Measurements from ENCODE around the gene GOLGA8F.
"Not testable (repeated sequence)": the region's sequence is repeated elsewhere in the genome, so short reads cannot be mapped to it uniquely, and the experiment has no call there.

Gene GOLGA8F, protein sequence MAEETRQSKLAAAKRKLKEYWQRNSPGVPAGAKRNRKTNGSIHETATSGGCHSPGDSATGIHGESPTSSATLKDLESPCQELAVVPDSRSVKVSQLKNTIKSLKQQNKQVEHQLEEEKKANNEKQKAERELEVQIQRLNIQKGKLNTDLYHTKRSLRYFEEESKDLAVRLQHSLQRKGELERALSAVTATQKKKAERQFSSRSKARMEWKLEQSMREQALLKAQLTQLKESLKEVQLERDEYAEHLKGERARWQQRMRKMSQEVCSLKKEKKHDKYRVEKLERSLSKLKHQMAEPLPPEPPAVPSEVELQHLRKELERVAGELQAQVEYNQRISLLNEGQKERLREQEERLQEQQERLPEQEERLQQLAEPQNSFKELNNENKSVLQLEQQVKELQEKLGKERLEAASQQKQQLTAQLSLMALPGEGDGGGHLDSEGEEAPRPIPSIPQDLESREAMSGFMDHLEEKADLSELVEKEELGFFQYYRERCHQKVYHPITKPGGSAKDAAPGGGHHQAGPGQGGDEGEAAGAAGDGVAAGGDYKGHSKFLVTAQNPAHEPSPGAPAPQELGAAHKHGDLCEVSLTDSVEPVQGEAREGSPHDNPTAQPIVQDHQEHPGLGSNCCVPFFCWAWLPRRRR

DNA sequence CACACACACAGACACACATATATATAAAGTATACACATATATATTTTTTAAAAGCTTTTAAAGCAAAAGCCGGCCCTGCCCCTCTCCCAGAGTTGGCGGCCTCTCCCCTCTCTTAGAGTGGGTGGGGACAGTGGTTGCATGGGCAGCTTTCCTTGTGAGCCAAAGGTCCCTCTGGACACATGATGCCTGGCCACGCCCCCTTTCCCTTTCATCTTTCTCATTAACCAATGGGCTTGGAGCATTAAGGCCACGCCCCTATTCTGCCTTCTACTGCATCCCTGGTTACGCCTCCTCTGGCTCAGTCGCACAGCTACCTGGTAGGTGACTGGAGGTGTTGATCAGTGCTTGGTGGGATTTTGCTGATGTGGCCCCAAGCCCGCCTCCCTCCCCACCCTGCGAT, at the start of gene GOLGA8F:
GOLGA8F (plus strand) TSS at position 301 of the 400 bp plus-strand sequence; CDS start at position 399, 98 bp downstream.
- DNase-seq (ENCODE audit: low spot score) = not testable (repeated sequence)

DNA sequence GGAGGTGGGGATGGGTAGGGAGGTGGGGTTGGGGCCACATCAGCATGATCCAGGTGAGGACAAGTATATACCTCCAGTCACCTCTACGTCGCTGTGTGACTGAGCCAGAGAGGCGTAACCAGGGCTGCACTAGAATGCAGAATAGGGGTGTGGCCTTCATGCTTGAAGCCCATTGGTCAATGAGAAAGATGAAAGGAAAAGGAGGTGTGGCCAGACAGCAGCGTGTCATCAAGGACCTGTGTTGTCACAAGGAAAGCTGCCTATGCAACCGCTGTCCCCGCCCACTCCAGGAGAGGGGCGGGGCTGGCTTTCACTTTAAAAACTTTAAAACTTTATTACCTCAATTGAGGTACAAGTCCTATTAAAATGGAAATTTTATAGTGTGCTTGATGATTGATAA, 20.5 kb upstream of the GOLGA8F start, which contains the start of gene GOLGA6L24:
GOLGA6L24 (minus strand) TSS at position 101 of the 400 bp plus-strand sequence; CDS start at position 40, 61 bp downstream.
- not testable (repeated sequence) for DNase-seq (ENCODE audit: low spot score)

DNA sequence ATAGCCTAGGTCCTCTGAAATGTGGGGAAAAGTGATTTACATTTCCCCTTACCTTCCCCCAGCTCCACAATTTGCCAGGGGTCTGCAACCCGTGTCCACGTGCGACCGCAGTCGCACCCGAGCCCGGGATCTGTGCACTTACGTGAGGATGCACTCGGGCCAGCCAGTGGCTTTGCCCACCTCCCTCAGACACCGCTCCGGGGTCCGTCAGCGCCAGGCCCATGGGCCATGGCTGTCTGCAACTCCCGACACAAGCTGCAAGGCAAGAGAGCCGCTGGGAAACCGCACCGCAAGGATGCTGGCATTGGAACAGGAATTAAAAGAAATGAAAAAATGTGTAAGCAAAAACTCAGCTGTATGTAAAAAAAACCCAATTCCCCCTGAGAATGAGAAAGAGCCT, 13.0 kb upstream of the GOLGA8F start:
- not testable (repeated sequence) for DNase-seq (ENCODE audit: low spot score)

DNA sequence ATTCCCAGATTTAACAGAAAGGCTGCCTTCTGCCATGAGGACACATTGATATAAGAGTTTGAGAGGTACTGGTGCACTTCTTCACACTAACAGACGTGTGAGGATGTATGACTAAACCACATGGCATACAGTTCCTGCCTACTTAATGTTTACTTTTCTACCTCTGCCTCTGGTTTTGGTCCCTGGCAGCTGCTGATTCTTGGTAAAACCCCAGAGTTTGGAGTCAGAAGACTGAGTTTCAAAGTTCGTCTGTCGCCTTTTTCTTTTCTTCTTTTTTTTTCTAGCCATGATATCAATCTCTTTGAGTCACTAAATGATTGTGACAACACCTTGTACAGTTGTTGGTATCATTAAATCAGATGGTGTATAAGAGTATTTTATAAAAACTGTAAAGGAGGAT, 1.6 kb downstream of the GOLGA8F start:
- not testable (repeated sequence) for DNase-seq (ENCODE audit: low spot score)

DNA sequence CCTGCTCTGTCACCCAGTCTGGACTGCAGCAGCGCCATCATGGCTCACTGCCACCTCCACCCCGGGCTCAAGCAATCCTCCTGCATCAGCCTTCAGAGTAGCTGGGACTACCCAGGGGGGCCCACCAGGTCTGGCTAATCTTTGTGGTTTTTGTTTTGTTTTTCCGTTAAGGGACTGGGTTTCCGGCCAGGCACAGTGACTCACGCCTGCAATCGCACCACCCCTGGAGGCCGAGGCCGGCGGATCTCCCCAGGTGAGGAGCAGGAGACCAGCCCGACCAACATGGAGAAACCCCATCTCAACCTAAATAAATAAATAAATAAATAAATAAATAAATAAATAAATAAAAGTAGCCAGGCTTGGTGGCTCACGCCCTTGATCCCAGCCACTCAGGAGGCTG, 17.6 kb downstream of the GOLGA8F start:
- not testable (repeated sequence) for DNase-seq (ENCODE audit: low spot score)

DNA sequence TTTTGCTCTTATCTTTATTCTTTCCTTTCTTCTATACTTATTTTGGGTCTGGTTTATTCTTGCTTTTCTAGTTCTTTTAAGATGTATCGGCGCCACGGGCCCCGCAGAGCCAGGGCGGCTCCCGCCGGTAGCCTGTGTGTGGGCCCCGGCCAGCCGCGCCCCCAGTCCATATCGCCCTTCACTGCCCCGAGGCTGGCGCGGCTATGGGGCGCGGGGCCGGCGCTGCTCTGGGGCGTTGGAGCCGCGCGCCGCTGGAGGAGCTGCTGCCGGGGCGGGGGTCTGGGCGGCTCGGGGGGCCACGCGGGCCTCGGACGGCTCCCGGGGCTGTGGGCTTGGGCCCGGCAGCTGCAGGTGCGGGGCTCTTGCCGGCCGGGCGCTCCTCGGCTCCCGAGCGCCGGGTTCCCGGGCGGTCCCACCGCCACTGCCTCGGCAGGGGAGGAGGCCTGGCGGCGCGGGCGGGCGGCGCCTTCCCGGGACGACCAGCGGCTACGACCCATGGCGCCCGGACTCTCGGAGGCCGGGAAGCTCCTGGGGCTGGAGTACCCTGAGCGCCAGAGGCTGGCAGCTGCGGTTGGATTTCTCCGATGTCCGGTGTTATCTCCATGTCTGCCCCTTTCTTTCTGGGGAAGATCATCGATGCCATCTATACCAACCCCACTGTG, 24.4 kb downstream of the GOLGA8F start:
- not testable (repeated sequence) for DNase-seq (ENCODE audit: low spot score)

DNA sequence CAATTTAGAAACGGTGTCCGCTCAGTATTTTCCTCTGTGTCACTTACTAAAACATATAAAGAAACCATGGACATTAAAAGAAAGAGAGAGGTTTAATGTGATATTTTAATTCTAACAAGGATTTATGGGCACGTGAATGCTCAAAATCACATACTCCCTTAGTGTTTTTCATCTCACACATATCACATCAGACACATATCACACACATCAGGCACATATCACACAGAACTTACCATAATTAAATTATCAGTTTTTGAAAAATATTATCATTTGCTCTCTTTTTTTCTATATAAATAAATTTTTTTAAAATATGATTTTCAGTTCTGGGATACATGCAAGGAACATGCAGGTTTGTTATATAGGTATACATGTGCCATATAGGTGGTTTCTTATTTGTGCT, 42.0 kb downstream of the GOLGA8F start:
- peak; percentile 1 for DNase-seq (ENCODE audit: low spot score)

DNA sequence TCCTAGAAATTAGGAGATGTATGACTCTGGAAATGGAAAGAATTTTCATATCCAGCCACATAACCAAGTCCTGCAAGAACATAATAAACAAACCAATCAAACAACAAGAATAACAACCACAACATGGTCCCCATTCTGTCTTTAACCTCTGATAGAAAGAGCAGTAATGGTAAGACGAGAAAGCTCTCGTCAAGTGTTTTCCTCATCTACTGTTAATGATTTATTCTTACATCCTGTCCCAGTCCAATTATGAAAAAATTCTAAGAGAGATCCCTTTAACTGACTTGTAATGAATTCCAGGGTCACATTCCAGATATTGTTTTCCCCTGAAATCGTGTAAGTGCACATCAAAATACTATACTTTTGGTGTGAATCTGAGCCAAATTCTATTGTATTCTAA, 57.1 kb downstream of the GOLGA8F start:
- DNase-seq (ENCODE audit: low spot score) = not testable (repeated sequence)

Measured in kidney capillary endothelial cell (primary cell).